HUDEP-2 (cell line): ENCODE measurements around the gene PHTF2.

Source experiments
- DNase-seq, 76 experiments: peaks; one replicate each; lab custom pipeline; 2025; ENCODE audit not compliant: unreplicated experiment in 76 of 76; lab: John Stamatoyannopoulos, UW

PHTF2 gene

GRCh38 chr7:77791956-77792355 is 6.6 kb upstream of the PHTF2 start:
- DNase-seq, result no peak

GRCh38 chr7:77794000-77794399 is 4.6 kb upstream of the PHTF2 start:
- no peak for DNase-seq

- DNase-seq, result no peak
Observed at GRCh38 chr7:77796109-77796508, 2.5 kb upstream of the PHTF2 start.

GRCh38 chr7:77796960-77797359 is 1.6 kb upstream of the PHTF2 start:
- DNase-seq, result no peak

GRCh38 chr7:77797734-77798393 is 709 bp upstream of the PHTF2 start:
- peak in 10 of 76 experiments; percentile 3 to 44 (median 30) for DNase-seq

GRCh38 chr7:77799078-77799964 is 748 bp downstream of the PHTF2 start:
- peak in 17 of 76 experiments; percentile 7 to 31 (median 15) for DNase-seq

GRCh38 chr7:77800158-77800557 is 1.6 kb downstream of the PHTF2 start:
- peak in 41 of 76 experiments; percentile 2 to 66 (median 31) for DNase-seq

- no peak for DNase-seq
Observed at GRCh38 chr7:77800730-77801129, 2.2 kb downstream of the PHTF2 start.

- DNase-seq, result peak in 1 of 76 experiments; percentile 6
Observed at GRCh38 chr7:77802557-77803405, 4.2 kb downstream of the PHTF2 start.

GRCh38 chr7:77806425-77806824 is 7.9 kb downstream of the PHTF2 start:
- DNase-seq, result no peak

GRCh38 chr7:77808517-77808916 is 9.9 kb downstream of the PHTF2 start:
- no peak for DNase-seq

- no peak for DNase-seq
Observed at GRCh38 chr7:77811516-77812289, 13.1 kb downstream of the PHTF2 start.

GRCh38 chr7:77812290-77812685 is 13.7 kb downstream of the PHTF2 start:
- no peak for DNase-seq

- no peak for DNase-seq
Observed at GRCh38 chr7:77813180-77813579, 14.6 kb downstream of the PHTF2 start.

GRCh38 chr7:77819021-77819420 is 20.4 kb downstream of the PHTF2 start:
- no peak for DNase-seq

- no peak for DNase-seq
Observed at GRCh38 chr7:77820967-77821366, 22.4 kb downstream of the PHTF2 start.

- DNase-seq, result peak in 31 of 76 experiments; percentile 1 to 50 (median 24)
Observed at GRCh38 chr7:77822269-77822668, 23.7 kb downstream of the PHTF2 start.

GRCh38 chr7:77823787-77824186 is 25.2 kb downstream of the PHTF2 start:
- DNase-seq, result no peak

- no peak for DNase-seq
Observed at GRCh38 chr7:77824636-77825035, 26.1 kb downstream of the PHTF2 start.

GRCh38 chr7:77825131-77825530 is 26.6 kb downstream of the PHTF2 start:
- no peak for DNase-seq
